Activated T-helper 1 cell treated with Interleukin-2 at 50 U/mL for 16 hours (primary cell): ENCODE measurements around the gene PLD5.
"Not testable (repeated sequence)": the region's sequence is repeated elsewhere in the genome, so short reads cannot be mapped to it uniquely, and the experiment has no call there.

Experiments
- DNase-seq: peaks from one replicate; pipeline ENCODE4 v3.0.0-alpha.2; 2020; ENCODE audit warnings: low read depth

The PLD5 gene

GRCh38 chr1:242426271-242426905 is 98.1 kb downstream of the PLD5 start:
- DNase-seq, result no peak

DNA sequence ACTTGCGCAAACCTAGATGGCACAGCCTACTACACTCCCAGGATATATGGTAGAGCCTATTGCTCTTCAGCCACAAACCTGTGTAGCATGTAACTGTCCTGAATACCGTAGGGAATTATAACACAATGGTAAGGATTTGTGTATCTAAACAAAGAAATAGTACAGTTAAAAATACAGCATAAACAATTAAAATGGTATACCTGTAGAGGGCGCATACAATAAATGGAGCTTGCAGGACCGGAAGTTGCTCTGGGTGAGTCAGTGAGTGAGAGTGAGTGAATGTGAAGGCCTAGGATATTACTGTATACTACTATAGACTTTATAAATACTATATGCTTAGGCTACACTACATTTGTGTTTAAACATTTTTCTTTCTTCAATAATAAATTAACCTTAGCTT is 99.3 kb downstream of the PLD5 start:
- no peak for DNase-seq

DNA sequence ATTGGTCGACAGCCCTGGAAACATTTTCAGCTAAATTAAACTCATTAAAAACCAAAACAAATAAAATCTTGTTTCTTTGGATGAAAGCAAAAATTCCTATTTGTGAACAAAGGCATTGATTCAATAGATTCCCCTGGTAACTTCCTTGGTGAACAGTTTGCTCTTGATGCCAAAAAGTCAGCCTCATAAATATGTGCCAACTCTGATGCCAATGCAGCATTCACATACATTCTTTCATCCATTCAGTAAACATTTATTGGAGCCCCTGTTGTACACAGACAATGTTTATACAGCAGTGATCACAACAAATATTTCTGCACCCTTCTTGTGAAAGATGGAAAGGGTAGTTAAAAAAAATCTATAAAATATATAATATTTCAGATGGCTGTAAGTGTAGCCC is 107.8 kb downstream of the PLD5 start:
- DNase-seq, result no peak

- DNase-seq, result no peak
These were observed 111.6 kb downstream of the PLD5 start for GRCh38 chr1:242412921-242413320.

GRCh38 chr1:242411901-242412300 is 112.6 kb downstream of the PLD5 start:
- no peak for DNase-seq

GRCh38 chr1:242405947-242406346 is 118.5 kb downstream of the PLD5 start:
- DNase-seq, result no peak

DNA sequence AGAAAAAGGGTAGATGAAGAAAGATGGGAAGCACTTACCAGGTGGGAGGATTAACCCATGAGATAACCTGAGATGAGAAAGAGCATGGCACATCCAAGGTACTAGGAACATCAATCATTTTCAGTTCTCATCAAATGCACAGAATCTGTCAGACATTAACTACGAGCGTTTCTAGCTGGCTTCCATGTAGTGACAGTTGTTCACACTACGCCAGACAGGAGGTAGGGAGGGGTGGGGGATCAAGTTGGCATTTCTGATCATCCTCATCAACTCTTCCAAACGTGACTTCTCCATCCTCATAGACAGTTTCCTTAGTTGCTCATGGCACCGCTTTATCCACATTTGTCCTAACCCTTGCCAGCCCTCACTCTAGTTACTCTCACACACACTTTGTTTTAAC is 120.2 kb downstream of the PLD5 start:
- DNase-seq, result no peak

DNA sequence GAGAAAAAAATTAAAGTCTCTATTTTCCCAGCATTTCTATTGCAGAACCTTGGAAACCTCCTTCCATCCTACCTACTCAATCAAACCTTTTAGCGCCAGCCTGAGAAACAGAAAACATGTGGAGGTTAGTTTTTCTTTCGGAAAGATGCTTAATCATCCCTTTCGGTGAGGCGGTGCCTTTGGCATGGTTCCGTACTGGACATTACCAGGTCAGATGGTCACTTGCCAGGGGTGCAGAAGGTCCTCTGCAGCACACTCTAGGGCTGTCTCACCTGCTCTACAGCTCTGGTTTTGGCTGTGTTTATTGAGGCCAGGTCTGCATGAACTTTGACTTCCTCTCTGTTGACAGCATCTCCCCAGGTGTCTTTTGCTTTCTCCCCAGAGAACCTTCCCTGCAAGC is 121.5 kb downstream of the PLD5 start:
- DNase-seq, result no peak

DNA sequence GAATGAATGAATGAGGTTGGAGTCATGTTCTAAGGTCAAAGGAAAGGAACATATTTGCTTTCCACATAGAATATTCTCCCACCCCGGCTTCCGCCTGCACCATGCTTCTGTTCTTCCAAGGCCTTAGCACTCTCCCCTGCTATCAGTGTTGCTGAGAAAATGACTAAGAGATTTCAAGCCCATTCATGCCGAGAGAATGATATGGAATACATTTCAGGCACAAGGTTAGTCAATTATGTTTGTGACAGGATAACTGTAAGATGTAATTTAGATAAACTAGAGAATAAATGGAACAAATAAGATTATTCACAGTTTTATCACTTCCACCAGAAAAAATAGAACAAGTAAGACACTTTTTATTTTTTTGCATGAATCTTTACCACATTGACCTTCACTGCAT is 122.6 kb downstream of the PLD5 start:
- no peak for DNase-seq

GRCh38 chr1:242398351-242398750 is 126.1 kb downstream of the PLD5 start:
- DNase-seq, result no peak

- no peak for DNase-seq
These were observed 132.6 kb downstream of the PLD5 start for GRCh38 chr1:242391896-242392295.

GRCh38 chr1:242376121-242376520 is 148.4 kb downstream of the PLD5 start:
- DNase-seq, result not testable (repeated sequence)

- not testable (repeated sequence) for DNase-seq
These were observed 174.1 kb downstream of the PLD5 start for GRCh38 chr1:242350446-242350845.

DNA sequence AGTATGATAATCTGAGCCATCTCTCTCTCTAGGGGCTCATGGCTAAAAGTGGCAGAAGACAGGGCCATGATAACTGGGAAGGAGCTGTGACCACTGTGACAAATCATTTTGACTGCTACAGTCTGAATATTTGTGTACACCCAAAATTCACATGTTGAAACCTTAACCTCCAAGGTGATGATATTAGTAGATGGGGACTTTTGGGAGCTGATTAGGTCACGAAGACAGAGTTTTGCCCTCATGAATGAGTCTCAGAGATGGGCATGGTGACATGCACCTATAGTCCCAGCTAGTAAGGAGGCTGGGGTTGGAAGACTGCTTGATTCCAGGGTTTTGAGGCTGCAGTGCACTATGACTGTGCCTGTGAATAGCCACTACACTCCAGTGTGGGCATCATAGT is 174.9 kb downstream of the PLD5 start:
- no peak for DNase-seq

GRCh38 chr1:242330865-242331264 is 193.6 kb downstream of the PLD5 start:
- DNase-seq, result not testable (repeated sequence)

- not testable (repeated sequence) for DNase-seq
These were observed 197.1 kb downstream of the PLD5 start for GRCh38 chr1:242327381-242327780.

DNA sequence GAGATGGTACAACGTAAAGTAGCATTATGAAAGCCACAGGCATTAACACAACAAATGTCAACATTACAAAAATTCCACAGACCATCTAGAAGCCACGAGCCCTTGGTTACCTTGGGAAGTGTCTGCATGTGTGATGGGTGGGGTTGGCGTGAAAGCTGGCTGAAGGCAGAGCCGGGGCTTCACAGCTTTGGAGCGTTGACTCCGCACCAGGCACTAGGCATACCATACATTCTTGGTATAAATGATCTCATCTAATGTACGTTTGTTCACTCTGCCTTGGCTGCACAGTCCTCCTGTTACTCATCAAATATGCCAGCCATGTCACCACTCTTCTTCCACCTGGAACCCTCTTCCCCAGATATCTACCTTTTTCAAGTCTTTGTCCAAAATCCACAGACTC is 202.5 kb downstream of the PLD5 start:
- not testable (repeated sequence) for DNase-seq

- no peak for DNase-seq
These were observed 206.4 kb downstream of the PLD5 start for GRCh38 chr1:242318140-242318539.

- DNase-seq, result not testable (repeated sequence)
These were observed 209.6 kb downstream of the PLD5 start for GRCh38 chr1:242314865-242315264.

GRCh38 chr1:242314085-242314649 is 210.3 kb downstream of the PLD5 start:
- DNase-seq, result not testable (repeated sequence)

DNA sequence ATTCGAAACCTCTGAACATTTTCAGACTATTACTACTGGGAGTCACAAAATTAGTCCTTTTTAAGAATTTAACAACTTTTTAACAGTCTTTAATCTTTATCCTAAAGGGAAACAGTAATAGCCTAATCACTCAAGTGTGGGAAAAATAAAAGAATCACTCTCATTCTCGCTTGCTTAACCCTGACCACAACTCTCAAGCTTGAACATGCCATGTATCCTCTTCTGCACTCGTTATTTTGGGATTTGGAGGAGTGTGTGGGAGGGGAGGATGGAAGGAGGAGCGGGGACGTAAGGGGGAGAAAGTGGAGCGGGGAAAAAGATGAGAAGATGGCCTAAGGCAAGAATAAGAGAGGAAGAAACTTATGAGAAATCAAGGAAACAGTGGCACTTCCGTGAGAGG is 215.8 kb downstream of the PLD5 start:
- DNase-seq, result not testable (repeated sequence)

GRCh38 chr1:242293781-242294180 is 230.7 kb downstream of the PLD5 start:
- DNase-seq, result not testable (repeated sequence)

DNA sequence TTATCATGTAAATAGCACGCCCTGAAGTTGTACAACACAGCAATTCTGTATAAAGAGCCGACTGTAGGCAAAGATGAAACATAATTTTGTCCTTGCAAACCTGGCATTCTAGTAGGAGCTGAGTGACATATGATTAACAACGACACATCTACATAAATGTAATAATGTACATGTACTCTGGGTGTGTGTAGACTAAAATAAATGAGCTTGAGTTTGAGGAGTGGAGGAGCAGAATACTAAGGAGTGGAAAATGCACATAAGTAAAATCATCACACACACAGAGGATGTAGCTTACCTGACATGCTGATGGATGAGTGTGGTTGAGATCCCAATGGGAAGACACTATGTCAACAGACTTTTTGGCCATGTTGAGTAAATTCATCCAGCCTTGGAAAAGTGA is 236.4 kb downstream of the PLD5 start:
- not testable (repeated sequence) for DNase-seq
